IMR-90 (cell line): ENCODE results near the gene OAF. TPM values are rescaled to one million over a fixed set of nuclear protein-coding genes. Genes with fewer than 3 reads are reported as not detected.

Experiments used
- ATAC-seq: fragments of 200-7000 bp; cut with Tn5 transposase; 2 replicates; pipeline ENCODE4 v1.9.1; 2020; ENCODE audit warnings: low read depth, mild to moderate bottlenecking, moderate library complexity
- BruUV-seq: library from RNA; stranded (reverse); fragments of 400-500 nt; replicated peaks from 2 replicates; lab custom pipeline; 2021; lab: Mats Ljungman, UMichigan
- CTCF ChIA-PET: fragments of 300-600 bp; formaldehyde crosslinking; extraction: SDS; loops from one replicate; lab custom pipeline; 2021; ENCODE audit warnings: antibody characterized with exemption; lab: Yijun Ruan, JAX
- POLR2A ChIA-PET: fragments of 300-600 bp; sonication (Branson Sonifier 250); formaldehyde crosslinking; loops from one replicate; lab custom pipeline; 2022; ENCODE audit warnings: antibody characterized with exemption; ENCODE audit not compliant: unreplicated experiment; lab: Charles Lee
- DNase-seq: peaks from one replicate; pipeline ENCODE4 v3.0.0; 2013
- H2AFZ ChIP-seq: replicated peaks from 2 replicates; pipeline ENCODE3; 2013; ENCODE audit warnings: low read length, mild to moderate bottlenecking; ENCODE audit not compliant: poor library complexity
- H2AK5ac ChIP-seq: 2 replicates; pipeline ENCODE4 v1.6.1; 2013; ENCODE audit warnings: low read depth, low read length, inconsistent platforms
- H2AK9ac ChIP-seq: replicated peaks from 2 replicates; pipeline ENCODE3; 2013; ENCODE audit warnings: mild to moderate bottlenecking, low read depth, low read length, moderate library complexity; ENCODE audit not compliant: poor library complexity
- H2BK120ac ChIP-seq: 2 replicates; pipeline ENCODE4 v1.6.1; 2013; ENCODE audit warnings: low read depth, low read length, inconsistent platforms
- H2BK15ac ChIP-seq: 3 replicates; pipeline ENCODE4 v1.6.1; 2013; ENCODE audit warnings: low read depth, low read length, inconsistent platforms
- H2BK20ac ChIP-seq: 2 replicates; pipeline ENCODE4 v1.6.1; 2013; ENCODE audit warnings: low read depth, mild to moderate bottlenecking, inconsistent platforms, low read length, moderate library complexity
- H2BK5ac ChIP-seq: 2 replicates; pipeline ENCODE4 v1.6.1; 2013; ENCODE audit warnings: mild to moderate bottlenecking, low read depth, low read length, inconsistent platforms; ENCODE audit not compliant: poor library complexity, severe bottlenecking
- H3K14ac ChIP-seq: replicated peaks from 2 replicates; pipeline ENCODE4 v1.6.1; 2013; ENCODE audit warnings: low read depth, low read length, inconsistent platforms
- H3K18ac ChIP-seq: 2 replicates; pipeline ENCODE4 v1.6.1; 2013; ENCODE audit warnings: low read depth, low read length, control low read depth
- H3K23ac ChIP-seq: 2 replicates; pipeline ENCODE4 v1.6.1; 2013; ENCODE audit warnings: low read depth, low read length, inconsistent platforms
- H3K27ac ChIP-seq: 2 replicates; pipeline ENCODE4 v1.5.1; 2013; ENCODE audit warnings: mild to moderate bottlenecking, control low read depth, low read length; ENCODE audit not compliant: insufficient read depth
- H3K27me3 ChIP-seq: 2 replicates; pipeline ENCODE4 v1.6.1; 2013; ENCODE audit warnings: low read length; ENCODE audit not compliant: control insufficient read depth, insufficient read depth
- H3K36me3 ChIP-seq: 2 replicates; pipeline ENCODE4 v1.6.1; 2013; ENCODE audit warnings: low read length, mixed read lengths; ENCODE audit not compliant: control insufficient read depth, insufficient read depth
- H3K4ac ChIP-seq: 2 replicates; pipeline ENCODE4 v1.6.1; 2013; ENCODE audit warnings: low read depth, low read length, inconsistent platforms
- H3K4me1 ChIP-seq: 2 replicates; pipeline ENCODE4 v1.6.1; 2013; ENCODE audit warnings: low read length, mixed read lengths; ENCODE audit not compliant: control insufficient read depth, insufficient read depth
- H3K4me2 ChIP-seq: 2 replicates; pipeline ENCODE4 v1.6.1; 2013; ENCODE audit warnings: low read depth, mild to moderate bottlenecking, control low read depth, low read length, moderate library complexity
- H3K4me3 ChIP-seq: 2 replicates; pipeline ENCODE4 v1.5.1; 2013; ENCODE audit warnings: low read depth, mild to moderate bottlenecking, control low read depth, low read length, moderate library complexity; ENCODE audit not compliant: insufficient read depth
- H3K56ac ChIP-seq: 2 replicates; pipeline ENCODE4 v1.6.1; 2013; ENCODE audit warnings: low read length, inconsistent platforms; ENCODE audit not compliant: insufficient read depth; ENCODE audit errors: extremely low read depth
- H3K79me1 ChIP-seq, 2 experiments: 2 replicates each; pipeline ENCODE4 v1.6.1; 2013; ENCODE audit warnings: low read length in 2 of 2, inconsistent platforms in 1 of 2, low read depth in 1 of 2
- H3K9ac ChIP-seq: 2 replicates; pipeline ENCODE4 v1.6.1; 2013; ENCODE audit warnings: low read depth, low read length, control low read depth
- H3K9me1 ChIP-seq: 2 replicates; pipeline ENCODE4 v1.6.1; 2013; ENCODE audit warnings: low read length, inconsistent platforms; ENCODE audit not compliant: insufficient read depth
- H3K9me3 ChIP-seq: 2 replicates; pipeline ENCODE4 v1.6.1; 2013; ENCODE audit warnings: low read length; ENCODE audit not compliant: control insufficient read depth, insufficient read depth
- H4K20me1 ChIP-seq: 2 replicates; pipeline ENCODE4 v1.6.1; 2013; ENCODE audit warnings: low read length, inconsistent platforms; ENCODE audit not compliant: insufficient read depth
- H4K5ac ChIP-seq: 2 replicates; pipeline ENCODE4 v1.6.1; 2013; ENCODE audit warnings: mild to moderate bottlenecking, low read depth, low read length, control low read depth
- H4K8ac ChIP-seq, 2 experiments: 2 replicates each; pipeline ENCODE4 v1.6.1; 2013; ENCODE audit warnings: low read depth in 2 of 2, low read length in 2 of 2, control low read depth in 1 of 2, inconsistent platforms in 1 of 2
- H4K91ac ChIP-seq: 2 replicates; pipeline ENCODE4 v1.6.1; 2013; ENCODE audit warnings: low read depth, low read length, inconsistent platforms; ENCODE audit not compliant: insufficient read depth
- BHLHE40 ChIP-seq: fragments of 150-350 bp; IDR thresholded peaks from 2 replicates; pipeline ENCODE4 v1.6.1; 2016; ENCODE audit warnings: mild to moderate bottlenecking, low read depth, low read length
- CEBPB ChIP-seq: IDR thresholded peaks from 2 replicates; pipeline ENCODE4 v1.6.1; 2012; ENCODE audit warnings: low read depth, low read length, improper control_type of control experiment
- ELK1 ChIP-seq: fragments of 150-350 bp; IDR thresholded peaks from 2 replicates; pipeline ENCODE4 v1.6.1; 2016; ENCODE audit warnings: low read depth, mild to moderate bottlenecking, low read length, moderate library complexity, borderline replicate concordance
- MAZ ChIP-seq: IDR thresholded peaks from 2 replicates; pipeline ENCODE4 v1.6.1; 2012; ENCODE audit warnings: low read depth, mild to moderate bottlenecking, low read length, improper control_type of control experiment, moderate library complexity, borderline replicate concordance
- MXI1 ChIP-seq: IDR thresholded peaks from 2 replicates; pipeline ENCODE4 v1.6.1; 2012; ENCODE audit warnings: low read depth, mild to moderate bottlenecking, low read length, moderate library complexity, borderline replicate concordance
- NFE2L2 ChIP-seq: fragments of 150-350 bp; IDR thresholded peaks from 2 replicates; pipeline ENCODE4 v1.6.1; 2016; ENCODE audit warnings: low read depth, mild to moderate bottlenecking, low read length
- POLR2A ChIP-seq: IDR thresholded peaks from 2 replicates; pipeline ENCODE4 v1.6.1; 2012; ENCODE audit warnings: mild to moderate bottlenecking, low read depth, low read length
- RAD21 ChIP-seq: IDR thresholded peaks from 2 replicates; pipeline ENCODE4 v1.6.1; 2012; ENCODE audit warnings: low read length, improper control_type of control experiment
- RFX5 ChIP-seq: IDR thresholded peaks from 2 replicates; pipeline ENCODE4 v1.8.0; 2012; ENCODE audit warnings: low read depth, mild to moderate bottlenecking, low read length, moderate library complexity
- SMC3 ChIP-seq: fragments of 150-350 bp; IDR thresholded peaks from 2 replicates; pipeline ENCODE4 v1.6.1; 2016; ENCODE audit warnings: low read depth, mild to moderate bottlenecking, antibody characterized with exemption, low read length, moderate library complexity
- USF2 ChIP-seq: fragments of 150-350 bp; IDR thresholded peaks from 2 replicates; pipeline ENCODE4 v1.6.1; 2017; ENCODE audit warnings: mild to moderate bottlenecking, antibody characterized with exemption, low read length, low read depth
- WGBS, 2 experiments: methylation state at CpG; one replicate each; pipeline versions ENCODE4 v1.1.5 to v1.1.7; 2013; ENCODE audit warnings: missing lambda C conversion rate in 2 of 2; ENCODE audit not compliant: insufficient read length in 1 of 2; ENCODE audit errors: extremely low coverage in 2 of 2; 5-methylcytosine and 5-hydroxymethylcytosine counted together
- dilution Hi-C: fragments of 300-500 bp; cut with HindIII; formaldehyde crosslinking; loops from one replicate; pipeline ENCODE4 v1.14.3; 2018; ENCODE audit warnings: low sequenced_read_pairs; ENCODE audit not compliant: unreplicated experiment
- in situ Hi-C: fragments of 300-500 bp; cut with MboI; formaldehyde crosslinking; loops from 3 replicates; pipeline ENCODE4 v1.14.3; 2019; ENCODE audit warnings: low sequenced_read_pairs, inconsistent platforms, mixed read lengths
- intact Hi-C: fragments of 100-400 bp; cut with micrococcal nuclease; formaldehyde crosslinking; loops from 2 replicates; pipeline ENCODE4 v1.10.0; 2022
- polyA plus RNA-seq, 3 experiments: library from polyadenylated mRNA; depleted of rRNA; stranded (reverse); fragments of >200 nt; gene quantifications; 2 replicates each; pipeline ENCODE4 v1.2.3, GENCODE V29; 2012; ENCODE audit warnings: low replicate concordance in 1 of 3
- total RNA-seq: library from RNA; depleted of rRNA; stranded (reverse); fragments of >200 nt; gene quantifications from 2 replicates; pipeline ENCODE4 v1.2.3, GENCODE V29; 2012

OAF gene
- total and polyA plus RNA-seq, 2 of the 4 experiments (the other 2 are of a cell fraction): 9.9 to 42.0 TPM

GRCh38 chr11:120217941-120218694 is 7.3 kb downstream of the OAF start:
- dilution Hi-C loops (no loop called here), in situ Hi-C loops (no loop called here), intact Hi-C loops (no loop called here)
- H3K4me2 ChIP-seq: peak overlapping the region; percentile 23; the same call in 1 of the 2 replicates
- 35% methylated on average over 5 of the region's 12 CpGs; no CpG with 5 or more reads in 1 of the 2 experiments for WGBS, 2 experiments
- peak overlapping the region; percentile 46; the same call in 1 of the 2 replicates for H3K27ac ChIP-seq
- H2BK5ac ChIP-seq: no peak overlapping the region
- no peak overlapping the region; the same call in 1 of the 2 replicates for H2BK20ac ChIP-seq
- H4K8ac ChIP-seq: peak overlapping the region; percentile 13 to 77; a peak in 1 of 4 replicates
- H3K79me1 ChIP-seq: peaks cover 16 to 66% of the 10 kb centered on the region in 2 experiments
- no peak overlapping the region for H4K91ac ChIP-seq
- peak overlapping the region; percentile 2; the same call in 1 of the 2 replicates for H2BK120ac ChIP-seq
- peak overlapping the region; percentile 42 for H2AK9ac ChIP-seq
- no peak overlapping the region for H3K4me3 ChIP-seq
- H3K4ac ChIP-seq: peak overlapping the region; percentile 16; the same call in 1 of the 2 replicates
- 0 out of 2 replicates have a peak overlapping the region, but pooled peaks have one; percentile 8 for H3K14ac ChIP-seq
- H3K36me3 ChIP-seq: no peaks in the 10 kb centered on the region
- H3K23ac ChIP-seq: peak overlapping the region; percentile 75; the same call in 1 of the 2 replicates
- peaks cover 39% of the 10 kb centered on the region for H3K9me1 ChIP-seq
- no TSS peak for BruUV-seq
- peak; percentile 53 for ATAC-seq
- DNase-seq: no peak
- ChIA-PET POLR2A (no interaction called here), CTCF (interaction anchor here (1.0 kb wide), 1 partner anchor 85 kb away, joined by 5 read pairs; no protein-coding TSS in a partner anchor)
- peak overlapping the region; percentile 6; the same call in 1 of the 2 replicates for H4K5ac ChIP-seq
- no peak overlapping the region for H2BK15ac ChIP-seq
- peak overlapping the region; percentile 71; the same call in 1 of the 2 replicates for H2AK5ac ChIP-seq
- peak overlapping the region; percentile 52 for H2AFZ ChIP-seq
- H3K4me1 ChIP-seq: peaks cover 25% of the 10 kb centered on the region
- H3K27me3 ChIP-seq: no peaks in the 10 kb centered on the region
- H4K20me1 ChIP-seq: peaks cover 19% of the 10 kb centered on the region
- H3K56ac ChIP-seq: no peak overlapping the region
- no peaks in the 10 kb centered on the region for H3K9me3 ChIP-seq
- H3K9ac ChIP-seq: no peak overlapping the region; the same call in 1 of the 2 replicates
- no peak for TF ChIP-seq SMC3
- TF ChIP-seq ELK1: no peak
- TF ChIP-seq MXI1: no peak
- no peak for TF ChIP-seq NFE2L2
- TF ChIP-seq USF2: no peak
- no peak for TF ChIP-seq POLR2A
- no peak for TF ChIP-seq CEBPB
- TF ChIP-seq BHLHE40: no peak
- TF ChIP-seq RFX5: no peak
- TF ChIP-seq MAZ: no peak
- no peak for TF ChIP-seq RAD21
- no peak overlapping the region; the same call in 1 of the 2 replicates for H3K18ac ChIP-seq
